NCI-H748 (cell line): Measurements from ENCODE around the gene SPTB.
A peak's percentile ranks its signal among the peaks of the same experiment; 100 is the strongest.

Experiments used
- DNase-seq: peaks from one replicate; lab custom pipeline; 2025; ENCODE audit not compliant: unreplicated experiment; lab: John Stamatoyannopoulos, UW

SPTB gene

GRCh38 chr14:64732536-64733120, 147.1 kb downstream of the SPTB start:
- no peak for DNase-seq

GRCh38 chr14:64732066-64732465, 147.6 kb downstream of the SPTB start:
- DNase-seq = no peak

- DNase-seq = no peak
Measured at GRCh38 chr14:64731141-64731581, 148.5 kb downstream of the SPTB start.

GRCh38 chr14:64730681-64731080, 149.0 kb downstream of the SPTB start:
- no peak for DNase-seq

- no peak for DNase-seq
Measured at GRCh38 chr14:64730061-64730440, 149.7 kb downstream of the SPTB start.

GRCh38 chr14:64729386-64730060, 150.2 kb downstream of the SPTB start:
- no peak for DNase-seq

GRCh38 chr14:64728856-64729255, 150.9 kb downstream of the SPTB start:
- DNase-seq = no peak

GRCh38 chr14:64728106-64728505, 151.6 kb downstream of the SPTB start:
- DNase-seq = no peak

- DNase-seq = no peak
Measured at GRCh38 chr14:64727551-64728071, 152.1 kb downstream of the SPTB start.

GRCh38 chr14:64726585-64726890, 153.2 kb downstream of the SPTB start:
- no peak for DNase-seq

- no peak for DNase-seq
Measured at GRCh38 chr14:64725879-64726584, 153.7 kb downstream of the SPTB start.

GRCh38 chr14:64725261-64725815, 154.4 kb downstream of the SPTB start:
- DNase-seq = no peak

- DNase-seq = no peak
Measured at GRCh38 chr14:64724578-64724930, 155.2 kb downstream of the SPTB start.

- no peak for DNase-seq
Measured at GRCh38 chr14:64723691-64724577, 155.8 kb downstream of the SPTB start.

- no peak for DNase-seq
Measured at GRCh38 chr14:64722842-64723447, 156.8 kb downstream of the SPTB start.

- DNase-seq = no peak
Measured at GRCh38 chr14:64721899-64722298, 157.8 kb downstream of the SPTB start.

GRCh38 chr14:64721391-64721791, 158.3 kb downstream of the SPTB start:
- DNase-seq = no peak

- DNase-seq = peak; percentile 5
Measured at GRCh38 chr14:64720131-64720576, 159.6 kb downstream of the SPTB start.

GRCh38 chr14:64719601-64720000, 160.1 kb downstream of the SPTB start:
- DNase-seq = no peak

GRCh38 chr14:64718762-64719161, 160.9 kb downstream of the SPTB start:
- DNase-seq = no peak

- no peak for DNase-seq
Measured at GRCh38 chr14:64717870-64718269, 161.8 kb downstream of the SPTB start.
